ENCODE results near the gene TRMT2B.

DNA sequence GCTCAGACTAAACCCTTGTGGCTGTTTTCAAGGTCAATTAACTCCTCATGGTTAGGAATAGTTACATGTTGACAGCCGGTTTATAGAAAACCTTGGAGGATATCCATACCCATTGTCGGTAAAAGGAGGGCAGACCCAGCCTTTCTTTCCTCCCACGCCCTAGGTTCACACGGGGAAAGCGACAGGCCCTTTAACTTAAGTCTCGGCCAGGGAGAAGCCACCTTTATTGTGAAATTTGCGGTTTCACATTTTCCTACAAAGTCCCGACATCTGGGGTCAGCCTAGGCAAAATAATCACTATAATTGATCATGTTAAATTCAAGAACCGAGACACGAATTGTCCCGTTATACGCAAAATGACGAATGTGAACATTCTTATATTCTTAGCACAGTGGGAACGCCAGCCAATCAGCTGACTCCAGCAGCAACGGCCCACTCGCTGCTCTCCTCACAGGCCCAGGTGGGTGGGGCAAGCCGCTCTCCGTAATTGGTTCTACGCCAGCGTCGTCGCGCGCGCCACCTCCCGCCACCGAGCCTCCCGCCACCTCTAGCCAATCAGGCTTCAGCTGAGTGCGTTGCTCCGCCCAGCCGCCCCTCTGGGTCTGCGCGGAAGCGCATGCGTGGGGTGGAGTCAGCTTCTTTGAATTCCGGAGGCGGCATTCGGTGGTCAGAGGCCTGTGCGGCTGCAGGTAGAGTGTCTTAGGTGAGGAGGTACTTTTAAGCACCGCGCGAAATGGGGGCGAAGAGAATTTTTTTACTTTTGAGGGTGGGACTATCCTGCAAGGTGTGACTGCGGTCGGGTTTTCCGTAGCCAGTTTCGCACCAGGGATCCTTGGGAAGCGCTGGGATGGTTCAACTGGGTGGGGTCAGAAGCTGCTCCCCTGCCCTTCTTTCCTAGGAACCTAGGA is 45.9 kb upstream of the TRMT2B start, which contains the start of gene CENPI:
- no peak for TF ChIP-seq SUZ12 (IDR thresholded peaks at IDR 0.05; ENCODE audit: extremely low read depth, insufficient read depth, insufficient read length)
- TF ChIP-seq ZNF274 (IDR thresholded peaks at IDR 0.05; ENCODE audit: low read depth, low read length), result no peak
- no peak for TF ChIP-seq YY1 (IDR thresholded peaks at IDR 0.05; ENCODE audit: insufficient read depth, insufficient read length)

Data from NT2/D1 (cell line).